CD14-positive monocyte (primary cell): Measurements from ENCODE around the gene UNC45B. TPM values are rescaled to one million over a fixed set of nuclear protein-coding genes. Genes with fewer than 3 reads are reported as not detected.

Source experiments
- DNase-seq, 3 donors: peaks; one replicate each; pipeline ENCODE4 v3.0.0-alpha.2; 2011 to 2022
- H2AFZ ChIP-seq: 2 replicates; pipeline ENCODE4 v1.6.0; 2012; ENCODE audit warnings: mild to moderate bottlenecking, low read depth, low read length, inconsistent platforms; ENCODE audit not compliant: insufficient read depth, poor library complexity, severe bottlenecking
- H3K27ac ChIP-seq, 2 donors: 1 replicate in 1 of 2; 2 replicates in 1 of 2; pipeline ENCODE4 v1.5.1; 2012 to 2013; ENCODE audit warnings: low read length in 2 of 2, control low read depth in 1 of 2, inconsistent platforms in 1 of 2, low read depth in 1 of 2, mild to moderate bottlenecking in 1 of 2
- H3K27me3 ChIP-seq, 2 donors: one replicate each; pipeline versions ENCODE4 v1.6.0 to v1.6.1; 2011 to 2013; ENCODE audit warnings: low read length in 2 of 2; ENCODE audit not compliant: control insufficient read depth in 2 of 2, insufficient read depth in 2 of 2
- H3K36me3 ChIP-seq, 2 donors: replicated peaks in 1 of 2; 1 replicate in 1 of 2; 2 replicates in 1 of 2; pipeline versions ENCODE4 v1.5.1 to v1.6.1; 2012 to 2013; ENCODE audit warnings: low read length in 2 of 2, control low read depth in 1 of 2, inconsistent platforms in 1 of 2, mild to moderate bottlenecking in 1 of 2; ENCODE audit not compliant: insufficient read depth in 2 of 2, control insufficient read depth in 1 of 2
- H3K4me1 ChIP-seq, 2 donors: 1 replicate in 1 of 2; 2 replicates in 1 of 2; pipeline versions ENCODE4 v1.5.1 to v1.6.1; 2012 to 2013; ENCODE audit warnings: low read length in 2 of 2, control low read depth in 1 of 2, inconsistent platforms in 1 of 2, mild to moderate bottlenecking in 1 of 2, moderate library complexity in 1 of 2; ENCODE audit not compliant: insufficient read depth in 2 of 2, control insufficient read depth in 1 of 2
- H3K4me2 ChIP-seq: replicated peaks from 2 replicates; pipeline ENCODE3; 2012; ENCODE audit warnings: low read length, moderate library complexity, mild to moderate bottlenecking; ENCODE audit not compliant: poor library complexity, severe bottlenecking; ENCODE audit errors: extremely low read depth
- H3K4me3 ChIP-seq, 3 experiments: fragments of 200-600 bp in 1 of 3; sonication (generic) in 1 of 3; replicated peaks in 1 of 3; 1 replicate in 2 of 3; 2 replicates in 1 of 3; pipeline ENCODE4 v1.5.1; 2011 to 2013; ENCODE audit warnings: low read length in 3 of 3, mild to moderate bottlenecking in 3 of 3, control low read depth in 2 of 3, low read depth in 2 of 3, inconsistent platforms in 1 of 3, moderate library complexity in 1 of 3
- H3K79me2 ChIP-seq: 2 replicates; pipeline ENCODE4 v1.6.0; 2012; ENCODE audit warnings: mild to moderate bottlenecking, control low read depth, inconsistent platforms, low read length, moderate library complexity; ENCODE audit not compliant: insufficient read depth
- H3K9ac ChIP-seq: 2 replicates; pipeline ENCODE4 v1.6.0; 2017; ENCODE audit warnings: low read length, mild to moderate bottlenecking; ENCODE audit not compliant: insufficient read depth, poor library complexity, severe bottlenecking
- H3K9me3 ChIP-seq, 2 donors: replicated peaks in 1 of 2; 1 replicate in 1 of 2; 2 replicates in 1 of 2; pipeline versions ENCODE4 v1.5.1 to v1.6.1; 2012 to 2013; ENCODE audit warnings: low read length in 2 of 2, control low read depth in 1 of 2; ENCODE audit not compliant: control insufficient read depth in 1 of 2, insufficient read depth in 1 of 2
- H4K20me1 ChIP-seq: 2 replicates; pipeline ENCODE4 v1.6.0; 2012; ENCODE audit warnings: mild to moderate bottlenecking, low read length, control low read depth, moderate library complexity; ENCODE audit not compliant: insufficient read depth
- H3K27ac Mint-ChIP-seq, 7 donors: one replicate each; pipeline ENCODE4 v1.8.0; 2020; ENCODE audit warnings: mild to moderate bottlenecking in 7 of 7, mixed read lengths in 7 of 7, moderate library complexity in 6 of 7, inconsistent platforms in 2 of 7
- H3K27me3 Mint-ChIP-seq, 3 donors: one replicate each; pipeline ENCODE4 v1.8.0; 2021 to 2022; ENCODE audit warnings: low read depth in 3 of 3, mild to moderate bottlenecking in 3 of 3, mixed read lengths in 3 of 3, moderate library complexity in 3 of 3, inconsistent platforms in 1 of 3
- H3K36me3 Mint-ChIP-seq, 2 donors: one replicate each; pipeline ENCODE4 v1.8.0; 2020; ENCODE audit warnings: mixed read lengths in 2 of 2, inconsistent platforms in 1 of 2, mild to moderate bottlenecking in 1 of 2
- H3K4me1 Mint-ChIP-seq: one replicate; pipeline ENCODE4 v1.8.0; 2020; ENCODE audit warnings: mild to moderate bottlenecking, mixed read lengths
- H3K4me3 Mint-ChIP-seq, 2 donors: one replicate each; pipeline ENCODE4 v1.8.0; 2020; ENCODE audit warnings: mild to moderate bottlenecking in 2 of 2, mixed read lengths in 2 of 2, moderate library complexity in 1 of 2
- H3K9me3 Mint-ChIP-seq, 7 donors: one replicate each; pipeline ENCODE4 v1.8.0; 2020 to 2022; ENCODE audit warnings: mixed read lengths in 7 of 7, mild to moderate bottlenecking in 6 of 7, moderate library complexity in 6 of 7, inconsistent platforms in 2 of 7
- CTCF ChIP-seq: fragments of 200-600 bp; IDR thresholded peaks from one replicate; pipeline ENCODE4 v1.8.0; 2022; ENCODE audit warnings: antibody characterized with exemption, mild to moderate bottlenecking
- WGBS: methylation state at CpG from one replicate; pipeline ENCODE4 v1.1.5; 2013; ENCODE audit warnings: missing lambda C conversion rate; ENCODE audit not compliant: insufficient coverage; 5-methylcytosine and 5-hydroxymethylcytosine counted together
- intact Hi-C, 2 donors: fragments of 100-400 bp; cut with micrococcal nuclease; formaldehyde crosslinking; loops; one replicate each; pipeline versions ENCODE4 v1.15.0 to v1.15.1; 2023
- polyA plus RNA-seq, 3 donors: library from polyadenylated mRNA; depleted of rRNA in 1 of 3; unstranded in 2 of 3; stranded (reverse) in 1 of 3; fragments of 300-500 nt in 2 of 3; fragments of >200 nt in 1 of 3; fragmentation: Illumina TruSeq in 2 of 3; gene quantifications; 1 replicate in 2 of 3; 2 replicates in 1 of 3; pipeline ENCODE4 v1.2.3, GENCODE V29; 2012 to 2021

UNC45B gene
- polyA plus RNA-seq, 3 donors, result not detected

GRCh38 chr17:35167046-35167445 lies 19.4 kb downstream of the UNC45B start:
- no peaks in the 10 kb centered on the region for H3K27me3 ChIP-seq
- H4K20me1 ChIP-seq, result no peaks in the 10 kb centered on the region
- H3K9me3 Mint-ChIP-seq, result no peaks in the 10 kb centered on the region
- H3K27ac Mint-ChIP-seq, result no peak overlapping the region
- no peak overlapping the region for H3K4me3 Mint-ChIP-seq
- H2AFZ ChIP-seq, result no peak overlapping the region
- H3K4me3 ChIP-seq, result no peak overlapping the region
- no peak for DNase-seq
- H3K9ac ChIP-seq, result no peak overlapping the region
- peaks cover 4% of the 10 kb centered on the region for H3K4me1 Mint-ChIP-seq
- H3K36me3 ChIP-seq, result no peaks in the 10 kb centered on the region
- H3K4me2 ChIP-seq, result no peak overlapping the region
- no peaks in the 10 kb centered on the region for H3K4me1 ChIP-seq
- 80% methylated on average over 2 of the region's 3 CpGs for WGBS
- peaks cover 5 to 7% (median 6%) of the 10 kb centered on the region in 3 donors for H3K27me3 Mint-ChIP-seq
- H3K27ac ChIP-seq, result no peak overlapping the region
- no peaks in the 10 kb centered on the region for H3K79me2 ChIP-seq
- intact Hi-C loops, result loop anchor here in 1 of 2 donors (2.0 to 10.0 kb wide), 2 partner anchors 362 to 578 kb away; no protein-coding TSS in a partner anchor
- no peaks in the 10 kb centered on the region for H3K9me3 ChIP-seq
- H3K36me3 Mint-ChIP-seq, result no peaks in the 10 kb centered on the region
- no peak for TF ChIP-seq CTCF

GRCh38 chr17:35167666-35168065 lies 20.0 kb downstream of the UNC45B start:
- Histone ChIP-seq H3K79me2 (no peaks in the 10 kb centered on the region), H3K4me2 (no peak overlapping the region), H3K4me3 (no peak overlapping the region), H3K36me3 (no peaks in the 10 kb centered on the region), H4K20me1 (no peaks in the 10 kb centered on the region), H3K9me3 (no peaks in the 10 kb centered on the region), H3K27me3 (no peaks in the 10 kb centered on the region), H3K27ac (no peak overlapping the region), H2AFZ (no peak overlapping the region), H3K9ac (no peak overlapping the region), H3K4me1 (no peaks in the 10 kb centered on the region)
- intact Hi-C loops, result loop anchor here in 1 of 2 donors (2.0 to 10.0 kb wide), 2 partner anchors 361 to 577 kb away; no protein-coding TSS in a partner anchor
- Mint-ChIP-seq H3K27ac (no peak overlapping the region), H3K4me3 (no peak overlapping the region), H3K4me1 (peaks cover 3% of the 10 kb centered on the region), H3K27me3 (peaks cover 4 to 5% (median 4%) of the 10 kb centered on the region in 3 donors), H3K36me3 (no peaks in the 10 kb centered on the region), H3K9me3 (no peaks in the 10 kb centered on the region)
- no peak for TF ChIP-seq CTCF
- no peak for DNase-seq
- no CpG with 5 or more reads among the region's 1 CpG for WGBS
